Caco-2 (cell line): ENCODE results near the gene ZBTB14. TPM values are rescaled to one million over a fixed set of nuclear protein-coding genes. Genes with fewer than 3 reads are reported as not detected.

Source experiments
- BruUV-seq: library from RNA; stranded (reverse); fragments of 400-500 nt; replicated peaks from 2 replicates; lab custom pipeline; 2021; lab: Mats Ljungman, UMichigan
- CTCF ChIA-PET: fragments of 300-600 bp; sonication (Branson Sonifier 250); formaldehyde crosslinking; loops from one replicate; lab custom pipeline; 2022; ENCODE audit warnings: antibody characterized with exemption; lab: Charles Lee
- POLR2A ChIA-PET: fragments of 300-600 bp; sonication (Branson Sonifier 250); formaldehyde crosslinking; loops from one replicate; lab custom pipeline; 2022; ENCODE audit warnings: antibody characterized with exemption; lab: Charles Lee
- DNase-seq, 2 experiments: peaks; one replicate each; pipeline versions ENCODE4 v3.0.0 to v3.0.0-alpha.2; 2020 to 2022
- H3K27me3 ChIP-seq: replicated peaks from 2 replicates; pipeline ENCODE4 v1.6.0; 2011; ENCODE audit warnings: low read length; ENCODE audit not compliant: control insufficient read depth, insufficient read depth
- H3K36me3 ChIP-seq: 2 replicates; pipeline ENCODE4 v1.5.1; 2011; ENCODE audit warnings: low read length; ENCODE audit not compliant: control insufficient read depth, insufficient read depth
- H3K4me1 ChIP-seq: fragments of 250-450 bp; sonication (Bioruptor Pico); 2 replicates; pipeline ENCODE4 v1.5.1; 2020; ENCODE audit warnings: mild to moderate bottlenecking
- H3K4me3 ChIP-seq: 2 replicates; pipeline ENCODE4 v1.5.1; 2011; ENCODE audit warnings: low read depth, mild to moderate bottlenecking, control low read depth, low read length
- H3K9me3 ChIP-seq: fragments of 250-450 bp; sonication (Bioruptor Pico); 2 replicates; pipeline ENCODE4 v1.5.1; 2020; ENCODE audit warnings: mild to moderate bottlenecking, moderate library complexity
- H3K27ac Mint-ChIP-seq: one replicate; pipeline ENCODE4 v1.8.0; 2022; ENCODE audit warnings: mixed read lengths; ENCODE audit not compliant: unreplicated experiment
- H3K27me3 Mint-ChIP-seq: one replicate; pipeline ENCODE4 v1.8.0; 2022; ENCODE audit warnings: mixed read lengths; ENCODE audit not compliant: insufficient read depth, unreplicated experiment
- H3K36me3 Mint-ChIP-seq: one replicate; pipeline ENCODE4 v1.8.0; 2022; ENCODE audit warnings: mild to moderate bottlenecking, mixed read lengths; ENCODE audit not compliant: insufficient read depth, unreplicated experiment
- H3K4me1 Mint-ChIP-seq: one replicate; pipeline ENCODE4 v1.8.0; 2022; ENCODE audit warnings: low read depth, mixed read lengths; ENCODE audit not compliant: unreplicated experiment
- H3K4me3 Mint-ChIP-seq: one replicate; pipeline ENCODE4 v1.8.0; 2022; ENCODE audit warnings: mild to moderate bottlenecking, moderate library complexity, mixed read lengths; ENCODE audit not compliant: unreplicated experiment
- H3K9me3 Mint-ChIP-seq: one replicate; pipeline ENCODE4 v1.8.0; 2022; ENCODE audit warnings: mixed read lengths; ENCODE audit not compliant: unreplicated experiment
- CTCF ChIP-seq, 2 experiments: fragments of 200-600 bp in 1 of 2; IDR thresholded peaks; 1 replicate in 1 of 2; 2 replicates in 1 of 2; pipeline versions ENCODE4 v1.5.1 to v1.8.0; 2011 to 2022; ENCODE audit warnings: antibody characterized with exemption in 1 of 2, control low read depth in 1 of 2, inconsistent platforms in 1 of 2, low read depth in 1 of 2, low read length in 1 of 2, mild to moderate bottlenecking in 1 of 2, moderate library complexity in 1 of 2; ENCODE audit not compliant: insufficient read depth in 1 of 2, severe bottlenecking in 1 of 2, unreplicated experiment in 1 of 2
- intact Hi-C: fragments of 100-400 bp; cut with micrococcal nuclease; formaldehyde crosslinking; loops from one replicate; pipeline ENCODE4 v1.10.0; 2022; ENCODE audit not compliant: unreplicated experiment
- total RNA-seq: library from RNA; stranded (reverse); gene quantifications from 2 replicates; pipeline ENCODE4 v1.2.3, GENCODE V29; 2022

Gene ZBTB14
- total RNA-seq, 1 experiment from 2014 or later: 14.7 TPM

- TF ChIP-seq CTCF (IDR thresholded peaks at IDR 0.05; ENCODE audit: insufficient read depth in 1 of 2, low read depth in 1 of 2, low read length in 1 of 2, severe bottlenecking in 1 of 2, unreplicated experiment in 1 of 2): no peak
- ChIA-PET POLR2A (no interaction called here), CTCF (no interaction called here)
- peaks cover 9% of the 10 kb centered on the region for H3K27me3 Mint-ChIP-seq
- H3K4me1 Mint-ChIP-seq: no peaks in the 10 kb centered on the region
- no TSS peak for BruUV-seq
- DNase-seq: no peak
- Histone ChIP-seq H3K36me3 (no peaks in the 10 kb centered on the region), H3K27me3 (no peaks in the 10 kb centered on the region), H3K4me1 (no peaks in the 10 kb centered on the region), H3K4me3 (no peak overlapping the region), H3K9me3 (no peaks in the 10 kb centered on the region)
- intact Hi-C loops: no loop called here
- H3K36me3 Mint-ChIP-seq: no peaks in the 10 kb centered on the region
- no peak overlapping the region for H3K27ac Mint-ChIP-seq
- H3K4me3 Mint-ChIP-seq: no peak overlapping the region
- H3K9me3 Mint-ChIP-seq: no peaks in the 10 kb centered on the region
These were observed 41.6 kb downstream of the ZBTB14 start for GRCh38 chr18:5253910-5254309.

- ChIA-PET CTCF (no interaction called here), POLR2A (no interaction called here)
- Mint-ChIP-seq H3K27me3 (peaks cover 3% of the 10 kb centered on the region), H3K4me1 (no peaks in the 10 kb centered on the region), H3K36me3 (no peaks in the 10 kb centered on the region), H3K9me3 (no peaks in the 10 kb centered on the region), H3K27ac (no peak overlapping the region), H3K4me3 (no peak overlapping the region)
- Histone ChIP-seq H3K9me3 (no peaks in the 10 kb centered on the region), H3K36me3 (no peaks in the 10 kb centered on the region), H3K4me1 (no peaks in the 10 kb centered on the region), H3K4me3 (no peak overlapping the region), H3K27me3 (no peaks in the 10 kb centered on the region)
- no peak for DNase-seq
- BruUV-seq: no TSS peak
- TF ChIP-seq CTCF (IDR thresholded peaks at IDR 0.05; ENCODE audit: insufficient read depth in 1 of 2, low read depth in 1 of 2, low read length in 1 of 2, severe bottlenecking in 1 of 2, unreplicated experiment in 1 of 2): no peak
- intact Hi-C loops: no loop called here
These were observed 44.4 kb downstream of the ZBTB14 start for GRCh38 chr18:5251117-5251516.

- H3K9me3 Mint-ChIP-seq: no peaks in the 10 kb centered on the region
- H3K27me3 Mint-ChIP-seq: peaks cover 3% of the 10 kb centered on the region
- TF ChIP-seq CTCF (IDR thresholded peaks at IDR 0.05; ENCODE audit: insufficient read depth in 1 of 2, low read depth in 1 of 2, low read length in 1 of 2, severe bottlenecking in 1 of 2, unreplicated experiment in 1 of 2): no peak
- Histone ChIP-seq H3K4me1 (no peaks in the 10 kb centered on the region), H3K36me3 (no peaks in the 10 kb centered on the region), H3K4me3 (no peak overlapping the region), H3K27me3 (no peaks in the 10 kb centered on the region), H3K9me3 (no peaks in the 10 kb centered on the region)
- no peak overlapping the region for H3K27ac Mint-ChIP-seq
- ChIA-PET CTCF (no interaction called here), POLR2A (no interaction called here)
- no peak for DNase-seq
- BruUV-seq: no TSS peak
- H3K4me3 Mint-ChIP-seq: no peak overlapping the region
- H3K36me3 Mint-ChIP-seq: no peaks in the 10 kb centered on the region
- intact Hi-C loops: no loop called here
- H3K4me1 Mint-ChIP-seq: no peaks in the 10 kb centered on the region
These were observed 44.9 kb downstream of the ZBTB14 start for GRCh38 chr18:5250603-5251002.
